Prostate gland (tissue), 2 donors: ENCODE results near the gene ATP2A1.

Experiments
- CTCF ChIP-seq, 4 experiments: fragments of 200-600 bp in 2 of 4; fragments of 450-650 bp in 2 of 4; sonication (generic) in 2 of 4; IDR thresholded peaks; 1 replicate in 3 of 4; 2 replicates in 1 of 4; pipeline ENCODE4 v1.5.1; 2016 to 2019; ENCODE audit warnings: antibody characterized with exemption in 4 of 4, mild to moderate bottlenecking in 2 of 4, moderate library complexity in 2 of 4
- POLR2A ChIP-seq: fragments of 450-650 bp; IDR thresholded peaks from one replicate; pipeline ENCODE4 v1.6.1; 2016; ENCODE audit warnings: antibody characterized with exemption, mild to moderate bottlenecking
- POLR2AphosphoS5 ChIP-seq: sonication (generic); formaldehyde crosslinking; IDR thresholded peaks from one replicate; pipeline ENCODE4 v1.6.1; 2017; ENCODE audit warnings: antibody characterized with exemption

GRCh38 chr16:28931801-28932225 lies 53.5 kb downstream of the ATP2A1 start, which contains the start of gene CD19:
- TF ChIP-seq CTCF (IDR thresholded peaks at IDR 0.05) = no peak
- no peak for TF ChIP-seq POLR2A
- TF ChIP-seq POLR2AphosphoS5 = no peak
